Ascending aorta (tissue), 2 donors: ENCODE data around the gene SLC6A7. TPM values are rescaled to one million over a fixed set of nuclear protein-coding genes. Genes with fewer than 3 reads are reported as not detected.

Source experiments
- DNase-seq, 2 donors: peaks; one replicate each; pipeline ENCODE4 v3.0.0-alpha.2; 2019; ENCODE audit warnings: low spot score in 2 of 2
- H3K27ac ChIP-seq, 2 donors: fragments of 200-600 bp; sonication (generic); one replicate each; pipeline ENCODE4 v1.5.1; 2016 to 2017; ENCODE audit warnings: mild to moderate bottlenecking in 1 of 2
- H3K27me3 ChIP-seq: fragments of 200-600 bp; sonication (generic); one replicate; pipeline ENCODE4 v1.5.1; 2017
- H3K36me3 ChIP-seq, 2 donors: fragments of 200-600 bp; sonication (generic); one replicate each; pipeline ENCODE4 v1.5.1; 2016
- H3K4me1 ChIP-seq, 2 donors: fragments of 200-600 bp; sonication (generic); one replicate each; pipeline ENCODE4 v1.5.1; 2016 to 2017; ENCODE audit warnings: mild to moderate bottlenecking in 1 of 2
- H3K4me3 ChIP-seq, 2 donors: fragments of 200-600 bp; sonication (generic); one replicate each; pipeline ENCODE4 v1.5.1; 2016 to 2017; ENCODE audit warnings: mild to moderate bottlenecking in 1 of 2
- H3K9me3 ChIP-seq, 2 donors: fragments of 200-600 bp; sonication (generic); one replicate each; pipeline ENCODE4 v1.5.1; 2016
- intact Hi-C: fragments of 100-400 bp; cut with DNase I; formaldehyde crosslinking; loops from one replicate; pipeline ENCODE4 v1.15.1; 2023
- total RNA-seq: library from RNA; depleted of rRNA; stranded (reverse); fragments of >200 nt; gene quantifications from one replicate; pipeline ENCODE4 v1.1.0, GENCODE V29; 2016
- TF ChIP-seq, protein P1 (sequence below), 3 experiments: fragments of 200-600 bp in 2 of 3; fragments of 450-650 bp in 1 of 3; sonication (generic) in 2 of 3; IDR thresholded peaks; one replicate each; pipeline ENCODE4 v1.5.1; 2016 to 2019; ENCODE audit warnings: antibody characterized with exemption in 3 of 3, mild to moderate bottlenecking in 1 of 3, moderate library complexity in 1 of 3

The SLC6A7 gene
- total RNA-seq, 1 donor from 2014 or later: not detected

DNA sequence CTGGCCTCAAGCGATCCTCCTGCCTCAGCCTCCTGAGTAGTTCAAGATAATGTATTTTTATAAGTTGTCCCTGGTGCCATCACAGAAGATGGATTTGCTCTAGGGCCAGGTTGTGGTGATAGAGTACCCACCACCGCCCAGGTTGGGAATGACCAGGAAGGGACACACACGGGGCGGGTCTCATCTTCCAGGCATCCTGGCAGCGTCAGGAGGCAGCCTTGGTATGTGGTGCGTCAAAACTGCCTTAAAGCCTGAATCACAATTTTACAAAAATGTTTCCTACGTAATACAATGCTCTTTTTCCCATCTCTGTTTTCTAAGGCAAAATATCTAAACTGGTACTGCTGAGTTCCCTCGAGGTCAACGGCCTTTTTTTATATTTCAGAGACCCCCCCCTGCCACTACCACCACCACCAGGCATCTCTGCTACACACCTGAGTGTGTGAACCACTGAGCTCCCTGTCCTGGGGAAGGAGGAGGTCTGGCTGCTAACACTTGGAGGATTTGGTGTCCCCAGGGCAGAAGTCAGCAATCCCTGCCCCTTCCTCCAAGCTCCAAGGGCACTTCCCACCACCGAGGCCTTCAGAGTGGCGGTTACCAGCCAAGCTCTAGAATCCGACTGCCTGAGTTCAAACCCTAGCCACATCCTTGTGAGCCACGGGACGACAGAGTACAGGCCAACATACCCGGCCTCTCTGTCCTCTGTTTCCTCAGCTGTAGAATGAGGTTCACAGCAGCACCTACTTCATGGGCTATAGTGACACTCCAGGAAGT is 47.3 kb downstream of the SLC6A7 start:
- no peak for DNase-seq
- H3K27me3 ChIP-seq: no peaks in the 10 kb centered on the region
- TF ChIP-seq, protein P1, sequence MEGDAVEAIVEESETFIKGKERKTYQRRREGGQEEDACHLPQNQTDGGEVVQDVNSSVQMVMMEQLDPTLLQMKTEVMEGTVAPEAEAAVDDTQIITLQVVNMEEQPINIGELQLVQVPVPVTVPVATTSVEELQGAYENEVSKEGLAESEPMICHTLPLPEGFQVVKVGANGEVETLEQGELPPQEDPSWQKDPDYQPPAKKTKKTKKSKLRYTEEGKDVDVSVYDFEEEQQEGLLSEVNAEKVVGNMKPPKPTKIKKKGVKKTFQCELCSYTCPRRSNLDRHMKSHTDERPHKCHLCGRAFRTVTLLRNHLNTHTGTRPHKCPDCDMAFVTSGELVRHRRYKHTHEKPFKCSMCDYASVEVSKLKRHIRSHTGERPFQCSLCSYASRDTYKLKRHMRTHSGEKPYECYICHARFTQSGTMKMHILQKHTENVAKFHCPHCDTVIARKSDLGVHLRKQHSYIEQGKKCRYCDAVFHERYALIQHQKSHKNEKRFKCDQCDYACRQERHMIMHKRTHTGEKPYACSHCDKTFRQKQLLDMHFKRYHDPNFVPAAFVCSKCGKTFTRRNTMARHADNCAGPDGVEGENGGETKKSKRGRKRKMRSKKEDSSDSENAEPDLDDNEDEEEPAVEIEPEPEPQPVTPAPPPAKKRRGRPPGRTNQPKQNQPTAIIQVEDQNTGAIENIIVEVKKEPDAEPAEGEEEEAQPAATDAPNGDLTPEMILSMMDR (IDR thresholded peaks at IDR 0.05): no peak
- H3K9me3 ChIP-seq: no peaks in the 10 kb centered on the region
- intact Hi-C loops: no loop called here
- no peaks in the 10 kb centered on the region for H3K4me1 ChIP-seq
- no peak overlapping the region for H3K27ac ChIP-seq
- no peak overlapping the region for H3K4me3 ChIP-seq
- H3K36me3 ChIP-seq: no peaks in the 10 kb centered on the region

DNA sequence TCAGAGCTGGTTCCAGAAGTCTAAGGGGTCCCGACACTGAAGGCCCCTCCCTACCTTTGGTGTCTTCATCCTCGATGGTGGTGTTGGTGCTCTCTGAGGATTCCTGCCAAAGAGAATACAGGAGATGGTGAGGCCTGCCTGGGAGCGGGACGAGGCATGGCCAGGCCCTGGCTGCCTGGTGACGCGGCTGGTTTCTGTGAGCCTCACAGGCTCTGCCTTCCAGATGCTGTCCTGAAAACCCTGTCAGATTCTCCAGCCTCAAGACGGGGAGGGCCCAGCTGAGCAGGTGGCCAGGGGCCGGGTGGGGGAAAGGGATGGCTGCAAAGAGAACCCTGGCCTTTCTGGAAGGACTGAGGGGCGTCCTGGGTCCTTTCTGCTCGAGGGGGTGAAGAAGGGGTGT is 48.8 kb downstream of the SLC6A7 start:
- no peaks in the 10 kb centered on the region for H3K27me3 ChIP-seq
- no peaks in the 10 kb centered on the region for H3K4me1 ChIP-seq
- H3K9me3 ChIP-seq: no peaks in the 10 kb centered on the region
- TF ChIP-seq, protein P1 (IDR thresholded peaks at IDR 0.05): no peak
- no peak overlapping the region for H3K4me3 ChIP-seq
- intact Hi-C loops: no loop called here
- no peak for DNase-seq
- no peaks in the 10 kb centered on the region for H3K36me3 ChIP-seq
- no peak overlapping the region for H3K27ac ChIP-seq

DNA sequence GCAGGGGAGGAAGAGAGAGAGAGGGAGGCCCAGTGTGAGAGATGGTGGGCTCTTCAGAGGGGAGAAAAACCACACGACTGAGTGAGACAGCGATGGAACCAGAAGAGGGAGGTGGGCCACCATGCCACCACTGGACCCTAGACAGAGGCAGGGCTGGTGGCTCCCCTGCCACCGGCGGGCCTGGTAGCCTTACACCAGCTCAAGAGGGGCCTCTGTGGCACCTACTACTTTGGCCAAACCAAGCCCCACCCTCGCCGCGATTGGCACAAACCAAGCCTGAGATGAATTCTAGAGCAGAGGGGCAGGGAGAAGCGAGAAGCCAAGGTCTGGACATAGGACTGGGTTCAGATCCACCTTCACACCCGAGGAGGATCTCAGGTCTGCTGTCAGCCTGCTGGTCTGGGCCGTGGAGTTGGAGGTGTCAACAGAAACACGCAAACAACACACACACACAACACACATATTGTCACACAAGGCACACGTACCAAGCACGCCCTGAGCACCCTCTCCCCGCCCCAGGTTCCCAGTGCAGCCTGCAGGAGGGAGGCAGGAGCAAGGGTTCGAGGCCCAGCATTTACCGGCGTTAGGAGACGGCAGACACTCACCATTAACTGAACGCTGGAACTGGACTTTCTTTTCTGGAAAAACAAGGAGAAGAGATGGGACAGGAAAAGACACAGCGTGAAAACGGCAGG is 49.4 kb downstream of the SLC6A7 start:
- Histone ChIP-seq H3K36me3 (no peaks in the 10 kb centered on the region), H3K4me1 (no peaks in the 10 kb centered on the region), H3K27ac (no peak overlapping the region), H3K9me3 (no peaks in the 10 kb centered on the region), H3K27me3 (no peaks in the 10 kb centered on the region), H3K4me3 (no peak overlapping the region)
- intact Hi-C loops: no loop called here
- TF ChIP-seq, protein P1 (IDR thresholded peaks at IDR 0.05): no peak
- no peak for DNase-seq

DNA sequence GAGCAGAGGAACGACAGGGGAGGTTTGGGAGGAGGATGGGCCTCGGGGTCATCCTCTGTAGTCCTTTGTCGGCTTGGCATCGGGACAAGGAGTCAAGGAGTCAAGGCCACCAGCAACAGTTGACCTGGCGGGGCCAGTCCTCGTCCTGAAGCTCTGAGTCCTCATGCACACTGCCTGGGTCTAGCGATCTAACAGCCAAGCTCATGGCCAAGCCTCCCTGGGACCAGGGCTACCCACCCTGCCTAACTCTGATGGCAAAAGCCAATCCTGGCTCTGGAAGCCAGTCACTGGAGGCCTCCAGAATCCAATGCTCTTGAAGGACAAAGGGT is 49.9 kb downstream of the SLC6A7 start:
- Histone ChIP-seq H3K4me1 (no peaks in the 10 kb centered on the region), H3K36me3 (no peaks in the 10 kb centered on the region), H3K27me3 (no peaks in the 10 kb centered on the region), H3K27ac (no peak overlapping the region), H3K4me3 (no peak overlapping the region), H3K9me3 (no peaks in the 10 kb centered on the region)
- intact Hi-C loops: no loop called here
- TF ChIP-seq, protein P1 (IDR thresholded peaks at IDR 0.05): no peak
- no peak for DNase-seq

DNA sequence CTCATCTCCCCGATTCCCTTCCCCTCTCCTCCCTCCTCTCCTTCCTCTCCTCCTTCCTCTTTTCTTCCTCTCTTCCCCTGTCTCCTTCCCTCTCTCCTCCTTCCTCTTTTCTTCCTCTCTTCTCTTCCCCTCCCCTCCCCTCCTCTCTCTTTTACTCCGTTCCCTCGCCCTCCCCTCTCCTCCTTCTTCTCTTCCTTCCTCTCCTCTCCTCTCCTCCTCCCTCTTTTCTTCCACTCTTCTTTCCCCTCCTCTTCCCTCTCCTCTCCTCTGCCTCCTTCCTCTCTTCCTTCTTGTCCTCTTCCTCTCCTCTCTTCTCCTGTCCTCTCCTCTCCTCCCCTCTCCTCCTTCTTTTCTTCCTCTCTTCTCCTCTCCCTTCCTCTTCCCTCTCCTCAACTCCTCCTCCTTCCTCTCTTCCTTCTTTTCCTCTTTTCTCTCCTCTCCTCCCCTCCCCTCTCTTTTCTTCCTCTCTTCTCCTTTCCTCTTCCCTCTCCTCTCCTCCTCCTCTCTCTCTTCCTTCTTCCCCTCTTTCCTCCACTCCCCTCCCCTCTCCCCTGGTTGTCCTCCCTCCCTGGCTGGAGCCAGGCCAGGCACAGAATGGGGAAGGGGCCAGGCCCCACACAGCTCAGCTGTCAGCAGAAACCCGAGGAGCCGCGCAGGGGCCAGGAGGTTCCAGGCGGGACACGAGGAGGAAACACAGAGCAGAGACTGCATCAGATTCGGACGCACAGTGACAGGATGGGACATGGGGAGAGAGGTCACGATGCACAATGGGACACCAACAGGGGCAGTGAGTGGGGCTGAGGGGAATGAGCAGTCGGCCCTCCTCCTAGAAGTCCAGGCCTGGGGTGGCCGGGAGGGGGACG is 51.7 kb downstream of the SLC6A7 start:
- TF ChIP-seq, protein P1 (IDR thresholded peaks at IDR 0.05): no peak
- Histone ChIP-seq H3K27ac (no peak overlapping the region), H3K4me1 (no peaks in the 10 kb centered on the region), H3K27me3 (no peaks in the 10 kb centered on the region), H3K4me3 (no peak overlapping the region), H3K9me3 (no peaks in the 10 kb centered on the region), H3K36me3 (no peaks in the 10 kb centered on the region)
- intact Hi-C loops: no loop called here
- DNase-seq: no peak
